Measurements from ENCODE around the gene NECTIN4. TPM values are rescaled to one million over a fixed set of nuclear protein-coding genes. Genes with fewer than 3 reads are reported as not detected.
A peak's percentile ranks its signal among the peaks of the same experiment; 100 is the strongest.

NECTIN4 gene
- total RNA-seq, 1 donor from 2014 or later = 1.9 TPM

GRCh38 chr1:161085165-161085564 lies 4.2 kb downstream of the NECTIN4 start:
- DNase-seq (ENCODE audit: low spot score, unreplicated experiment) = no peak
- H3K4me1 Mint-ChIP-seq (ENCODE audit: low read depth) = peaks cover 35% of the 10 kb centered on the region
- H3K9me3 Mint-ChIP-seq (ENCODE audit: low read depth) = no peaks in the 10 kb centered on the region
- H3K36me3 Mint-ChIP-seq (ENCODE audit: insufficient read depth) = no peaks in the 10 kb centered on the region
- no peaks in the 10 kb centered on the region for H3K27me3 Mint-ChIP-seq
- no peak for TF ChIP-seq CTCF (IDR thresholded peaks at IDR 0.05; ENCODE audit: unreplicated experiment)
- peak overlapping the region; percentile 98 for H3K27ac Mint-ChIP-seq
- H3K4me3 Mint-ChIP-seq (ENCODE audit: low read depth) = no peak overlapping the region

- TF ChIP-seq CTCF (IDR thresholded peaks at IDR 0.05; ENCODE audit: unreplicated experiment) = no peak
These were observed 4.8 kb downstream of the NECTIN4 start for GRCh38 chr1:161084597-161084988.

GRCh38 chr1:161083748-161084596 lies 5.4 kb downstream of the NECTIN4 start:
- no peak for DNase-seq (ENCODE audit: low spot score, unreplicated experiment)
- no peaks in the 10 kb centered on the region for H3K36me3 Mint-ChIP-seq (ENCODE audit: insufficient read depth)
- no peaks in the 10 kb centered on the region for H3K9me3 Mint-ChIP-seq (ENCODE audit: low read depth)
- peak overlapping the region; percentile 98 for H3K27ac Mint-ChIP-seq
- no peak for TF ChIP-seq CTCF (IDR thresholded peaks at IDR 0.05; ENCODE audit: unreplicated experiment)
- H3K27me3 Mint-ChIP-seq = no peaks in the 10 kb centered on the region
- H3K4me1 Mint-ChIP-seq (ENCODE audit: low read depth) = peaks cover 33% of the 10 kb centered on the region
- no peak overlapping the region for H3K4me3 Mint-ChIP-seq (ENCODE audit: low read depth)

More at GRCh38 chr1:161084597-161084988, 4.8 kb downstream of the NECTIN4 start:
- Mint-ChIP-seq H3K36me3 (ENCODE audit: insufficient read depth) (no peaks in the 10 kb centered on the region), H3K4me1 (ENCODE audit: low read depth) (peaks cover 35% of the 10 kb centered on the region), H3K4me3 (ENCODE audit: low read depth) (peak overlapping the region; percentile 34), H3K27me3 (no peaks in the 10 kb centered on the region), H3K9me3 (ENCODE audit: low read depth) (no peaks in the 10 kb centered on the region), H3K27ac (peak overlapping the region; percentile 98)
- DNase-seq (ENCODE audit: low spot score, unreplicated experiment) = no peak

- DNase-seq (ENCODE audit: low spot score, unreplicated experiment) = peak; percentile 52
- H3K27ac Mint-ChIP-seq = peak overlapping the region; percentile 98
These were observed 6.2 kb downstream of the NECTIN4 start for GRCh38 chr1:161082996-161083747.

More at GRCh38 chr1:161082996-161083747, 6.2 kb downstream of the NECTIN4 start:
- Mint-ChIP-seq H3K36me3 (ENCODE audit: insufficient read depth) (no peaks in the 10 kb centered on the region), H3K9me3 (ENCODE audit: low read depth) (no peaks in the 10 kb centered on the region), H3K4me3 (ENCODE audit: low read depth) (no peak overlapping the region), H3K4me1 (ENCODE audit: low read depth) (peaks cover 31% of the 10 kb centered on the region), H3K27me3 (no peaks in the 10 kb centered on the region)
- no peak for TF ChIP-seq CTCF (IDR thresholded peaks at IDR 0.05; ENCODE audit: unreplicated experiment)

All from progenitor cell of endocrine pancreas (in vitro differentiated cells).